ENCODE results near the gene CDK7.

Gene CDK7

DNA sequence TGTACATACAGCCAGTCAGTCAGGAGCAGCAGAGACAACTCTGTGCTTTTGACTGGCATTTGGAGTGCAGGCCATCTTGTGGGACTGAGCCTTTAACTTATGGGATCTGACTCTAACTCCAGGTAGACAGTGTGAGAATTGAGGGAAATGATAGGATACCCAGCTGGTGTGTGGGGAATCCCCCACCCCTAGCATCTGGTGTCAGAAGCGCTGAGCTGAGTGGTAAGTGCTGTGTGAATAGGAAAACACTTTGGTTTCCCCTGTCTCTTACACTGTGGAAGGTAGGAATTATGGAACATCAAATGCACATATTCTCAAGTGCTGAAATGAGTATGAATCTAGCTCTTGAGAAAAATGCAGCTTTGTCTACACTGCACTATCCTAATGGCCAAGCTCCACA lies 54.0 kb downstream of the CDK7 start:
- in situ Hi-C loops (cut with MboI; ENCODE audit: low sequenced_read_pairs) = no loop called here

DNA sequence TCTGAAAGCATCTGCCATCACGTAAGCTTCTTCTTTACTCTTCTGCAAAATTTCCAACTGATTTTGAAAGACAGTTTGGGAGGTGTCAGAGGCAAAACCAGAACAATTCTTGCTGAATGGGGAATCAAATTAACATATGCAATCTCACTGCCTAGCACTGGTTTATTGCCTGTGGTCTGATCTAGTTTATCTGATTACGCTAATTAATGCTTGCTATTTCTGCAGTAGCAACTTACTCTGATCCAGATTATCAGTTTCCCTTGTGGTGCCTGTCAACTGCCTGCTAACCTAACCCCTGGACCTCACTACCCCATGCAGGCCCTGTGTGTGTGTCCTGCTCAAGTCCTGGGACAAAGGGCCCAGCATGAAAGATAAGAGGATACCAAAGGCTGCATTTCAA lies 57.6 kb downstream of the CDK7 start:
- in situ Hi-C loops (cut with MboI; ENCODE audit: low sequenced_read_pairs) = no loop called here

DNA sequence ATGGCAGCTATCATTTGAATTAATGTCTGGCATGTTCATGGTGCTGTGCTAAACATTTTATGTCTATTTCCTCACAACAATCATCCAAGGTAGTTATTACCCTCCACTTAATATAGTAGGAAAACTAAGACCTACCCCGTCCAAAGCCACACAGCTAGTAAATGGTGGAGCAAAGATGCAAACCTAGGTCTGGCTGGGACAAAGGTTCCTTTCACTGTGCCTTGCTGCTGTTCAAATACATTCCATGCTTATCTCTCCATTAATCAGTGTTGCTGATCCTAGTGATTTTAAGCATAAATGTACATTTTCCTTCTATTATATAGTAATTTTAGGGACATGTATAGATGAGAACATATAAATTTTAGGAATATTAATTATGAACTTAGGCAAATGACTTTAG lies 59.2 kb downstream of the CDK7 start:
- in situ Hi-C loops (cut with MboI; ENCODE audit: low sequenced_read_pairs) = no loop called here

DNA sequence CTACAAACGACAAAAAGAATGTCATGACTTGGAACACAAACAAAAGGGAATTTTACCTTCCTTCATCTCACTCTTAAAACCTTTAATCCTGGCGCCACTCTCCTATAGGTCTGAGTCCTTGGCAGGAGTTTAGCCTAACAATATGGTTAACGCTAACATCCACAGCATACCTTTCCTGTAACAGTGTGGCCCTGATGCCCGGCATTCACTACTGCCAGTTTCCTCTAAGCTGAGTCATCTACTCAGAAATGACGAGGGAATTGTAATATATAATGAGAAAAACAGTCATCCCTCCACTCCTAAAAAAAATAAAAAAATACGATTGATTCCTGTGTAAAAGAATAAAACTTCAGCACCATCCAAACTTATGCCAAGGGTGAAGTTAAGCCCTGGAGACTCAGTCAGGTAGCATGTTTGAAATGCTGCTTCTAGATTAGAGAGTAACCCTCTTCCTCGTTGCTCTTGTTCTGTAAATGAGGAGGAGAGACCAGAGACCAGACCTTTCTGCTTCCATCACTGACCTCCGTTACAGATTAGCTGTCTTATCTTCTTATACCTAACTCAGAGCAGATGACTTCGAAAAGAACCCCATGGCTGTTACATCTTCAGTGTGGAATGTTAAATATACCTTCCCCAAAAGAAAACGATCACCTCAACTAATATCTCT lies 60.5 kb downstream of the CDK7 start:
- in situ Hi-C loops (cut with MboI; ENCODE audit: low sequenced_read_pairs) = no loop called here

DNA sequence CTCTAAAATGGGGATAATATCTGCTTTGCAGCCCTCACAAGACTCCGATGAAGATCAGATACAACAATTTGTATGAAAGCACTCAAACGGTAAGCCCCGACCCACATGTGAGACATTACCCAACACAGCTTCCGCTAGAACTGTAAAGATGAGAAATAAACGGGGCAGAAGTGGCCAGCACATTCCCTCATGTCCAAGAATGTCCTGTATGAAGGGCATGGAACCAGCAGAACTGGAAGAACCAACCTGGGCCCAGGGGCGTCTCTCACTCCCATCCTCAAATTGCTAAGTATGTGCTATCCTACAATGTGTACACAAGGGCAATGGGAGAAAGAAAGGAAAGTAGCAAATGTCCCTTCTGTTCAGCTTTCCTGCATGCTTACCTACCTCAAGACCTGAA lies 64.9 kb downstream of the CDK7 start:
- in situ Hi-C loops (cut with MboI; ENCODE audit: low sequenced_read_pairs) = no loop called here

DNA sequence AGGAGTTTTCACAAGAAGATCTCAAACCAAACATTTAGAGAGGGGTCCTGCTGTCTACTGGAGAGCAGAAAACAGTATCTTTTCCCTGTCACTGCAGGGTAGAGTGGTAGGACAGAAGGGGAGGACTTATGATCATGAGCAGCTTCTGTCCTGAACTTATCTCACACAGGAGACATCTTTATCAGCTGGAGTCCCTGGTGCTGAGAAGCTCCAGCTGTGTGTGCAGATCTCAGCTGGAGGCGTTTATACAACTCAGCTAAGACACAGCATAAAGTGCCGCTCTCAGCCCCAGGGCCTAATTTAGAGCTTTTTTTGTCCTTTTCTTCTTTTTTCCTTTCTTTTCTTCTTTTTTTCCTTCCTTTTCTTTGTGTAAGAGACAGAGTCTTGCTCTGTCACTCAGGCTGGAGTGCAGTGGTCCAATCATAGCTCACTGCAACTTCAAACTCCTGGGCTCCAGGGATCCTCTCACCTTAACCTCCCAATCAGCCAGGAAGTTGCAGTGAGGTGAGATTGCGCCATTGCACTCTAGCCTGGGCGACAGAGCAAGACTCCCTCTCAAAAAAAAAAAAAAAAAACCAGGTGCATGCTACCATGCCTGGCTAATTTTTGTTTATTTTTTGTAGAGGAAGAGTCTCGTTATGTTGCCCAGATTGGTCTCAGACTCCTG lies 66.0 kb downstream of the CDK7 start:
- in situ Hi-C loops (cut with MboI; ENCODE audit: low sequenced_read_pairs) = no loop called here

DNA sequence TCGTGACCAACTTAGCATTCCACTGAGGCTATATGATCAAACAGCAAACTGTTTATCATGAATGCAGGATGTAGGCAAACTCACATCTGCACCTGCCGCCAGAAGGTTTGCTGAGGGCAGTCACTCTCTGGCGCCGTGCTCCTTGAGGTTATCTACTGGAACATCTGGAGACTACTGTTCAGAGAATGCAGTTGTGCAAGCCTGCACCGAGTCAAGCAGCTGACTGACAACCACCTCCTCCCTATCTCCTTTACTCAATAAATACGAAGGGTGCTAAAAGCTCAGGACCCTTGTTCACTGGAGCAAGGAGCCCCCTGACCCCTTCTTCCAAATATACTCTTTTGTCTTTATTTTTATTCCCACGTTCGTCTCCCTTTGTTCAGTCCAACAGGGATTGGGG lies 70.8 kb downstream of the CDK7 start:
- in situ Hi-C loops (cut with MboI; ENCODE audit: low sequenced_read_pairs) = no loop called here

DNA sequence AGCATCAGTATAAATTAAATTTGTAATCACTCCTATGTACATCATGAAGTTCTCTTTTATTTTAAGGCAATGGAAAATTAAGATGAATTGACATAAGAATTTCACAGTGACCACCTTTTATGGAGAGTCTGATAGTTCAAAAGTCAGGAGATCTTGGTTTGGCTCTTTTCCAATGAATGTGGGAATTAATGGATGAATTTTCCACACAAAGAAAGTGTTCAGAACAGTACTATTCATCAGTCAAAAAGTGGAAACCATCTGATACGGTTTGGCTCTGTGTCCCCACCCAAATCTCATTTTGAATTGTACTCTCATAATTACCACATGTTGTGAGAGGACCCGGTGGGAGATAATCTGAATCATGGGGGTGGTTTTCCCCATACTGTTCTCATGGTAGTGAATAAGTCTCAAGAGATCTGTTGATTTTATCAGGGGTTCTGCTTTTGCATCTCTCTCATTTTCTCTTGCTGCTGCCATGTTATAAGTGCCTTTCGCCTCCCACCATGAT lies 73.4 kb downstream of the CDK7 start:
- in situ Hi-C loops (cut with MboI; ENCODE audit: low sequenced_read_pairs) = no loop called here

DNA sequence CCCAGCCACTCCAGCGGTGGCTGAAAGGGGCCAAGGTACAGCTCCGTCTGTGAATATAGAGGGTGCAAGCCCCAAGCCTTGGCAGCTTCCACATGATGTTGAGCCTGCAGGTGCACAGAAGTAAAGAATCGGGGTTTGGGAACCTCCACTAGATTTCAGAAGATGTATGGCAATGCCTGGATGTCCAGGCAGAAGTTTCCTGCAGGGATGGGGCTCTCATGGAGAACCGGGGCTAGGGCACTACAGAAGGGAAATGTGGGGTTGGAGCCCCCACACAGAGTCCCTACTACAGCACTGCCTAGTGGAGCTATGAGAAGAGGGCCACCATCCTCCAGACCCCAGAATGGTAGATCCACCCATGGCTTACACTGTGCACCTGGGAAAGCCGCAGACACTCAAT lies 74.7 kb downstream of the CDK7 start:
- in situ Hi-C loops (cut with MboI; ENCODE audit: low sequenced_read_pairs) = no loop called here

DNA sequence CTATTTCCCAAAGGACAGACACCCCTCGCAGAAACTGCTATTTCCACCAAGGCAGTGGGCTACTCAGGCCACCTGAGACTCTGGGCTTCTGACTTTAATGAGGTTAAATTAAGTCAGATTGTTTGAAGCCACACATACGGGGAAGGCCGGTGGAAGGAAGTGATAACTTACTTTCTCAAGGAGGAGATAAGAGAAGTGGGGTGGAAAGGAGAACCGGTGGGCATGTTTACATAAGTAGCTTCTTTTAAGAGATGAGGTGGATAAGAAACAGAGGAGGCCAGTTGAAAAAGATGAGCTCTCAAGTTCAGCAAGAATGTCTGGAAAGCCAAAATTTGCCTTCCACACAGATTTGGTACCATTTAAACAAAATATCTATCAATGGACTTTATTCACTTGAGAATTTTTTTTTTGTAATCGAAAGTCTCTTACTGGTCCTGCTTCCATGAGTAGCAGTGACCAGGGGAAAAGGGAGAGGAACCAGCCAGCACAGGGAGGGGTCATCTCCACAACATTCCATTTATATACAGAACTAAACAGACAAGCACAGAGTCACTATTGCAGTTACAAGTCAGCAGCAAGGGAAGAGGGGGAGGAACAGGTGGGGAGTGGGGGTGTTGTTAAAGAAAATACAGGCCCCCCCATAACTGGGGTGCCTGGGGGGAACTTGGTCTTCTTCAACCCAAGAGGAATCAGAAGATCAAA lies 77.9 kb downstream of the CDK7 start:
- in situ Hi-C loops (cut with MboI; ENCODE audit: low sequenced_read_pairs) = no loop called here

DNA sequence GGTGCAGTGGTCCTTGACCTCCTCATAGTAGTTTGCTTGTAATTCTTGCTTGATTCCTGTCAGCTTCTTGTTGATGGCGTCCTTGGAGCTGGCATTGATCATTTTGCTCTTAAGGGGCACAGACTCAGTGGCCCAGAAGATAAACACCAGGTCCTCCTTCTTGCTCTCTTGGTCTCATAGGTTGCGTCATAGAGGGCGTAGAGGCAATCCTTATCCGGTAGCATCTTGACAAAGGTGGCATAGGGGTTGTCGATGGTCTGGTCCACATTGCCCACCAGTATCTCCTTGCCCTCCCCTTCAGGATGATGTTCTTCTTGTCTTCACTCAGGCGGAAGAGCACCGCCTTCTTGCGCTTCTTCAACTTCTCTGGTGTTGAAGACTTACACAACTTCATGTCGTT lies 78.7 kb downstream of the CDK7 start:
- in situ Hi-C loops (cut with MboI; ENCODE audit: low sequenced_read_pairs) = no loop called here

DNA sequence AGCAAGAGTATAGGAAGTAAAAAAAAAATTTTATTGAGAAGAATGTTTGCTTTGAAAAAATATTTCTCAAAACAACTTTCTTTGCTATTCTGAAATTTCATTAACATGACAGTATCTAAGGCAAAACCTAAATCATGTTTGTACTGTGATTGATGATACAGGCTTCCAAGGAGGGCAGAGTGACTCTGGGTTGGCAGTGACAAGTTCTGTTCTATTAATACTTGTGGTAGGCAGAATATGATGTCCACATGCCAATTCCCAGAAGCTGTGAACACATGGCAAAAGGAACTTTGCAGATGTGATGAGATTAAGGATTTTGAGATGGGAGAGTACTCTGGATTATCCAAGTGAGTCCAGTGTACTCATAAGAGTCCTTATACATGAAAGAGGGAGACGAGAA lies 81.3 kb downstream of the CDK7 start:
- in situ Hi-C loops (cut with MboI; ENCODE audit: low sequenced_read_pairs) = no loop called here

DNA sequence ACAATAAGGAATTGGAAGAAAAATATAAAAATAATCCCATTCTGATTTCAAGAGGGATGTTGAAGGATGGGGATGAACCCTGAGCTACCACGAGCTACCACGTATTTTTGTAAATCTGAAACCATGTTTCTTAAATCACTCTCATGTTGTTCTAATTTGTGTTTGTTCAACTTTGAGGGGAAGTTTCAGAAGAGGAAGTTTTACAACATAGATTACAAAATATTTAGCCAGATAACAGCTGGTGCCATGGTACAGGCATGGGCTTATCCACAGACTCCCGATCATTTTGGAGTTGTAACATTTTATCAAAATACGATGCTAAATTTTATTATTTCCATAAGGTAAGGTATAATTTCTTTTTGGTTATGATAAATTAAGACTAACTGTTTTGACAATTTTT lies 82.7 kb downstream of the CDK7 start:
- in situ Hi-C loops (cut with MboI; ENCODE audit: low sequenced_read_pairs) = no loop called here

DNA sequence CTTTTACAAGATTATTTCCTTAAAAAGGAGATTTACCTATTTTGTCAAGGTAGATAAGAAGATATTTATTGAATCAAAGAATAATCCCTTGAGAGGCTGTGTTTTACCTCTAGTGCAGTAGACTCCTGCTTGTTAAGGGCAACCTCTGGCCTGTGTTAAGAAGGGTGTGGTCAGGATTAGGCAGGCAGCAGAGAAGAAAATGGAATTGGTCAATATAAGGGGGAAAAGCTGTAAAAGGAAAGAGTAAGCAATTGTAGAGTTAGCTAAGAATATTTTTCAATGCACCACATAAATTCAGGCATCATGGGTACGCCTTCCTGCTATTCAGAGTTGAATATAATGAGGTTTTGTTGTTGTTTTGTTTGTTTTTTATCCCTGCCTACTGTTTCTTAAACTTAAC lies 91.7 kb downstream of the CDK7 start:
- in situ Hi-C loops (cut with MboI; ENCODE audit: low sequenced_read_pairs) = no loop called here
